Osteoblast (primary cell): Measurements from ENCODE around the gene TICAM2. TPM values are rescaled to one million over a fixed set of nuclear protein-coding genes. Genes with fewer than 3 reads are reported as not detected.

ENCODE experiments used
- DNase-seq: peaks from one replicate; pipeline ENCODE4 v3.0.0; 2011; ENCODE audit warnings: low spot score, mixed read lengths; ENCODE audit not compliant: insufficient read length; ENCODE audit errors: missing footprints
- H2AFZ ChIP-seq: 2 replicates; pipeline ENCODE4 v1.6.0; 2011; ENCODE audit warnings: mild to moderate bottlenecking, low read length
- H3K27ac ChIP-seq: 2 replicates; pipeline ENCODE4 v1.5.1; 2011; ENCODE audit warnings: mild to moderate bottlenecking, low read depth, low read length, moderate library complexity
- H3K27me3 ChIP-seq: 2 replicates; pipeline ENCODE4 v1.6.0; 2012; ENCODE audit warnings: mild to moderate bottlenecking, control low read depth, inconsistent platforms, low read length, moderate library complexity; ENCODE audit not compliant: insufficient read depth
- H3K36me3 ChIP-seq: 2 replicates; pipeline ENCODE4 v1.5.1; 2011; ENCODE audit warnings: mild to moderate bottlenecking, low read length, control low read depth, moderate library complexity; ENCODE audit not compliant: insufficient read depth
- H3K4me1 ChIP-seq: 2 replicates; pipeline ENCODE4 v1.5.1; 2011; ENCODE audit warnings: mild to moderate bottlenecking, low read length, control low read depth, moderate library complexity; ENCODE audit not compliant: insufficient read depth
- H3K4me2 ChIP-seq: 2 replicates; pipeline ENCODE4 v1.6.0; 2011; ENCODE audit warnings: mild to moderate bottlenecking, low read length; ENCODE audit not compliant: insufficient read depth
- H3K4me3 ChIP-seq: fragments of 200-600 bp; sonication (generic); 3 replicates; pipeline ENCODE4 v1.5.1; 2012; ENCODE audit warnings: mild to moderate bottlenecking, low read length, inconsistent platforms; ENCODE audit not compliant: insufficient read depth
- H3K79me2 ChIP-seq: 2 replicates; pipeline ENCODE4 v1.6.0; 2012; ENCODE audit warnings: mild to moderate bottlenecking, low read length, control low read depth, inconsistent platforms; ENCODE audit not compliant: insufficient read depth
- H3K9me3 ChIP-seq: 2 replicates; pipeline ENCODE4 v1.5.1; 2011; ENCODE audit warnings: low read depth, low read length, control low read depth
- H4K20me1 ChIP-seq: 2 replicates; pipeline ENCODE4 v1.6.0; 2012; ENCODE audit warnings: mild to moderate bottlenecking, low read length, control low read depth; ENCODE audit not compliant: insufficient read depth
- CTCF ChIP-seq: IDR thresholded peaks from 2 replicates; pipeline ENCODE4 v1.5.1; 2011; ENCODE audit warnings: mild to moderate bottlenecking, low read depth, low read length, moderate library complexity; ENCODE audit errors: extremely low read depth
- total RNA-seq: library from RNA; depleted of rRNA; stranded (reverse); fragments of >200 nt; gene quantifications from 2 replicates; pipeline ENCODE4 v1.2.3, GENCODE V29; 2012

TICAM2 gene
- total RNA-seq, 1 donor, result 6.9 TPM

GRCh38 chr5:115579216-115579615 is 23.1 kb downstream of the TICAM2 start:
- Histone ChIP-seq H3K27me3 (no peaks in the 10 kb centered on the region), H3K4me2 (no peak overlapping the region), H3K4me1 (peaks cover 44% of the 10 kb centered on the region), H3K9me3 (no peaks in the 10 kb centered on the region), H3K79me2 (peaks cover 49% of the 10 kb centered on the region), H2AFZ (no peak overlapping the region), H4K20me1 (no peaks in the 10 kb centered on the region), H3K4me3 (no peak overlapping the region), H3K36me3 (peaks cover 8% of the 10 kb centered on the region), H3K27ac (peak overlapping the region; percentile 40)
- no peak for TF ChIP-seq CTCF
- DNase-seq, result no peak

DNA sequence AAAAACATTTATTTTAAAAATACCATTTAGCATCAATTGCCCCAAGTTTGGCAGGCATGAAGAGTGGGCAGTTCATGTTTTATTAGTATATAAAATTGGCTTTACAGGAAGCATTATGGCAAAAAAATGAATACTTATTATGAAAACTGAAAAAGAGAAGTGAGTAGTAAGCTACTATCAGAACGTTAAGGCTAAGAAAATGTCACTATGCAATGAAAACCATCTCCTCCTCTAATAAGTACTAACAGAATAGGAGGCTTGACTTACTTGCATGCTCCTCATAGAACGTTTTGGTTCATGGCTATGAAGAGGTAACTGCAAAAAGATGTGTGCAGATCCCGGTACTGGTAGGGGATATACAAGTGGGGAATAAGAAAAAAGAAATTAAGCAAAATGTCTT is 23.6 kb downstream of the TICAM2 start:
- H3K27ac ChIP-seq, result no peak overlapping the region
- no peaks in the 10 kb centered on the region for H3K9me3 ChIP-seq
- peaks cover 45% of the 10 kb centered on the region for H3K79me2 ChIP-seq
- H3K4me2 ChIP-seq, result no peak overlapping the region
- H3K27me3 ChIP-seq, result no peaks in the 10 kb centered on the region
- DNase-seq, result no peak
- H2AFZ ChIP-seq, result no peak overlapping the region
- TF ChIP-seq CTCF, result no peak
- H3K4me1 ChIP-seq, result peaks cover 40% of the 10 kb centered on the region
- peaks cover 8% of the 10 kb centered on the region for H3K36me3 ChIP-seq
- no peak overlapping the region for H3K4me3 ChIP-seq
- no peaks in the 10 kb centered on the region for H4K20me1 ChIP-seq

DNA sequence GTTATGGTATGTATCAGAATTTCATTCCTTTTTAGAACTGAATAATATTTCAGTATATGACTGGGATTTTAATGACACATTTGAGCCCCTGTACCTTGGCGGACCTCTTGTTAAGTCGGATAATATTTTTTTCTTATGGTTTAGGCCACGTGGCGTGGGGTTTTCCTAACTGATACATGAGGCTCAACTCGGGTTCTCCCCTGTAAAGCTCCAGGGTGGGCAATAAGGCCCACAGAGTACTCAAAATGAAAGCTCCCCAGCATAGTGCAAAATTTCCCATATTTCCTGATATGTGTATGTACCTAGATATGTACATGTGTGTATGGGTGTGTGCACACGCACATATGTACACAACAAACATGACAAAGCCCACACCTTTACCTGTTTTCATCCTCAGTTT is 24.5 kb downstream of the TICAM2 start:
- Histone ChIP-seq H3K9me3 (no peaks in the 10 kb centered on the region), H4K20me1 (no peaks in the 10 kb centered on the region), H3K4me2 (no peak overlapping the region), H3K27ac (no peak overlapping the region), H3K4me1 (peaks cover 37% of the 10 kb centered on the region), H3K79me2 (peaks cover 39% of the 10 kb centered on the region), H3K27me3 (no peaks in the 10 kb centered on the region), H3K36me3 (peaks cover 8% of the 10 kb centered on the region), H2AFZ (no peak overlapping the region), H3K4me3 (no peak overlapping the region)
- no peak for DNase-seq
- TF ChIP-seq CTCF, result no peak

DNA sequence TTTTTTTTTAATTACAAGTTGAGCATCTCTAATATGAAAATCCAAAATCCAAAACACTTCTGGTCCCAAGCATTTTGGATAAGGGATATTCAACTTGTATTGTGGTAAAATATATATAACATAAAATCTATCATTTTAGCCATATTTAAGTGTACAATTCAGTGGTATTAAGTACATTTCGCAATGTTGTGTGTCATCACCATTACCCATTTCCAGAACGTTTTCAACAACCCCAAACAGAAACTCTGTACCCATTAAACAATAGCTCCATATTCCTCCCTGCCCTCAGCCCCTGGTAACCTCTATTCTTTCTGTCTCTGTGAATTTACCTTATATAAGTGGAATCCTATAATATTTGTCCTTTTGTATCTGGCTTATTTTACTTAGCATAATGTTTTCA is 24.9 kb downstream of the TICAM2 start:
- Histone ChIP-seq H2AFZ (no peak overlapping the region), H3K9me3 (no peaks in the 10 kb centered on the region), H4K20me1 (no peaks in the 10 kb centered on the region), H3K27ac (no peak overlapping the region), H3K4me1 (peaks cover 37% of the 10 kb centered on the region), H3K27me3 (no peaks in the 10 kb centered on the region), H3K79me2 (peaks cover 35% of the 10 kb centered on the region), H3K4me3 (no peak overlapping the region), H3K4me2 (no peak overlapping the region), H3K36me3 (peaks cover 8% of the 10 kb centered on the region)
- no peak for TF ChIP-seq CTCF
- DNase-seq, result no peak
